Thymus (tissue), 11 donors: Measurements from ENCODE around the gene MPRIP. TPM values are rescaled to one million over a fixed set of nuclear protein-coding genes. Genes with fewer than 3 reads are reported as not detected.
"Not testable (repeated sequence)": the region's sequence is repeated elsewhere in the genome, so short reads cannot be mapped to it uniquely, and the experiment has no call there.

Source experiments
- DNase-seq, 9 donors: peaks; one replicate each; pipeline ENCODE4 v3.0.0-alpha.2; 2013; ENCODE audit warnings: low spot score in 9 of 9, low read depth in 6 of 9, missing footprints in 1 of 9
- H3K27ac ChIP-seq, 2 donors: one replicate each; pipeline ENCODE4 v1.5.1; 2013; ENCODE audit warnings: control low read depth in 1 of 2, low read depth in 1 of 2, low read length in 1 of 2, mild to moderate bottlenecking in 1 of 2, moderate library complexity in 1 of 2
- H3K27me3 ChIP-seq, 2 donors: one replicate each; pipeline ENCODE4 v1.5.1; 2013; ENCODE audit warnings: low read length in 1 of 2; ENCODE audit not compliant: control insufficient read depth in 2 of 2, insufficient read depth in 1 of 2
- H3K36me3 ChIP-seq, 2 donors: one replicate each; pipeline ENCODE4 v1.5.1; 2013; ENCODE audit warnings: low read length in 1 of 2, mild to moderate bottlenecking in 1 of 2, moderate library complexity in 1 of 2; ENCODE audit not compliant: control insufficient read depth in 2 of 2, insufficient read depth in 2 of 2
- H3K4me1 ChIP-seq, 2 donors: one replicate each; pipeline ENCODE4 v1.5.1; 2013; ENCODE audit warnings: low read length in 2 of 2; ENCODE audit not compliant: control insufficient read depth in 2 of 2, insufficient read depth in 2 of 2
- H3K4me3 ChIP-seq, 2 donors: one replicate each; pipeline ENCODE4 v1.5.1; 2013; ENCODE audit warnings: low read length in 2 of 2, control low read depth in 1 of 2, mild to moderate bottlenecking in 1 of 2
- H3K9me3 ChIP-seq, 2 donors: one replicate each; pipeline ENCODE4 v1.5.1; 2013; ENCODE audit warnings: low read length in 1 of 2, mild to moderate bottlenecking in 1 of 2; ENCODE audit not compliant: control insufficient read depth in 2 of 2, insufficient read depth in 1 of 2
- WGBS: extraction: QIAGEN DNeasy Blood & Tissue Kit; methylation state at CpG from one replicate; pipeline ENCODE4 v1.1.7; 2013; 5-methylcytosine and 5-hydroxymethylcytosine counted together
- polyA plus RNA-seq: library from polyadenylated mRNA; stranded (reverse); fragments of 200-250 nt; gene quantifications from one replicate; pipeline ENCODE4 v1.2.3, GENCODE V29; 2013
- total RNA-seq: library from RNA; stranded (reverse); fragments of 120-200 nt; gene quantifications from one replicate; pipeline ENCODE4 v1.2.4, GENCODE V29; 2013
- donor health status: healthy.

The MPRIP gene
- total and polyA plus RNA-seq, 2 donors: 99.8 to 137 TPM

DNA sequence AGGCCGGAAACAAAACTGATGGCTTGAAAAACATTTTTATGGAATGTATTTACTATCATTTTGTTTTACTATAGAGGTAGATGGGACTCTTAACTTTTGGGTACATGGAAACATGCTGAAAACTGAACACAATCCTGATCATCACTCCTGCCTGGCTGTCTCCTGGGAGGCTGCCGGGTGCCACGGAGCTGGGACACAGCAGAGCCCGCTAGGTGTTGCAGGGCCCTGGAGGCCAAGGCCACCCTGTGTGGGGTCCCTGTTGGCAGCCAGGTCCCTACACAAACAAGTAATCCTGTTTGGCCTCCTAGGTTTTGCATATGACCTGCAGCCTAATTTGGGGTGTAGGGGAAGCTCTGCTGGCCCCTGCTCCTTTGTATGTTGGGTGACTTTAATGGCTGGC lies 146.3 kb downstream of the MPRIP start:
- 98% methylated on average over 4 of the region's 4 CpGs for WGBS
- Histone ChIP-seq H3K4me1 (peaks cover 8 to 18% of the 10 kb centered on the region in 2 donors), H3K36me3 (peaks cover 19 to 33% of the 10 kb centered on the region in 2 donors), H3K27me3 (no peaks in the 10 kb centered on the region), H3K27ac (no peak overlapping the region), H3K4me3 (no peak overlapping the region), H3K9me3 (no peaks in the 10 kb centered on the region)
- no peak for DNase-seq

DNA sequence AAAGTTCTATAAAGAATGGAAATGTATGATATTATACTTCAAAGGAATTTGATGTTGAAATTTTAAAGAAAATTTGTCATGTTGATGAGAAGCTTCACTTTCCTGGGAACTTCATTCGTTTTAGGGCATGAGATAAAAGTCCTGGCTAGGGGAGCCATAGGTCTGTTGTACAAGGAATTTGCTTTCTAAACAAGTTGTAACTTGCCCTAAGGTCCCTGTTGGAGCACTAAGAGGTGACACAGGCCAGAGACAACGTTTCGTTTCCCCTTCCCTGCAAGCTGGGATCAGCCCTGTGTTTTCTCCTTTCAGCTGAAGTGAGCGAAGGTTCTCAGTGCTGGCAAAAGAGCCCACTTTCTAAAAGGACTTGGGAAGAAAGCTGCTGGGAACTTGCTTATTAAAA lies 147.3 kb downstream of the MPRIP start:
- Histone ChIP-seq H3K4me1 (peaks cover 3 to 11% of the 10 kb centered on the region in 2 donors), H3K4me3 (no peak overlapping the region), H3K27ac (no peak overlapping the region), H3K36me3 (peaks cover 10 to 23% of the 10 kb centered on the region in 2 donors), H3K27me3 (no peaks in the 10 kb centered on the region), H3K9me3 (no peaks in the 10 kb centered on the region)
- WGBS: 64% methylated on average over 4 of the region's 4 CpGs
- no peak for DNase-seq

DNA sequence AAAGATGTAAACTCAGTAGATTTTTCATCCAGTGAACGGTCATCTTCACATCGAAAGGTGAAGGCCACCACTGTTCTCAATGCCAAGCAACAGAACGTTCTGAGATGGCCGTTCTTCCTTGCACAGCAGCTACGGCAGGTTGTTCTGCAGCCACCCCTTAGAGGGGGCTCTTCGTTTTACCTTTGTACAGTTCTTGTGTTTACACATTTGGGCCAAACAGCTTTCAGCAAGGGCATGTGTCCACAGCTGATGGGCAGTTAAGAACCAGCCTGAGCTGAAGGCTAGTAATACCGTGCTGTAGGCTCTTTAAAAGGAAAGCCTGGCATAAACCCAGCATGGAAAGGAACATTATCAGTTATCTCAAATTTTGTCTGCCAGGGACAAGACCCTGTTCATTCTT lies 147.9 kb downstream of the MPRIP start:
- DNase-seq: no peak
- peak overlapping the region in 1 of 2 donors; percentile 25 for H3K27ac ChIP-seq
- peaks cover 8 to 21% of the 10 kb centered on the region in 2 donors for H3K36me3 ChIP-seq
- H3K27me3 ChIP-seq: no peaks in the 10 kb centered on the region
- no peak overlapping the region for H3K4me3 ChIP-seq
- H3K4me1 ChIP-seq: peaks cover 0 to 8% of the 10 kb centered on the region in 2 donors
- WGBS: 94% methylated on average over 7 of the region's 7 CpGs
- no peaks in the 10 kb centered on the region for H3K9me3 ChIP-seq

DNA sequence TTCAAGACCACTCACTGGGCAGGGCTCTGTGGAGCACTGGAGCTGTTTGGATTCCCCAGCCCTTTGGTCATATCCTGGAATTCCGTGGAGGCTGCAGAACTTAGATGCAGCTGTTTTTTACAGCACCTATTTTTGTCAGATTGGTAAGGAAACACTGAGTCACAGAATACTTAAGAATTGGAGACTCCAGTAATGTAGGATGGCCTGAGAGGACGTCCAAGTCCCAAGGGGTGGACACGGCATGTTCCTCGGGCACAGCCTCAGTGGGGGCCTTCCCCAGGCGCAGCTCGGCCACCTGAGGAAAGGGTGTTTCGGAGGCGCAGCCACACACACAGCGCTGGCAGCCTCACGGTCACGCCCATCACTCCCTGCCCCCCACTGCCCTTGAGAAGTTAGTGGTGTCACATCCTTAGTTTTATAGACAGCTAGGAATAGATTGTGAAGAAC lies 149.1 kb downstream of the MPRIP start:
- H3K36me3 ChIP-seq: peaks cover 8 to 18% of the 10 kb centered on the region in 2 donors
- H3K4me3 ChIP-seq: no peak overlapping the region
- WGBS: 95% methylated on average over 11 of the region's 11 CpGs
- H3K27ac ChIP-seq: peak overlapping the region in 1 of 2 donors; percentile 26
- peaks cover 0 to 8% of the 10 kb centered on the region in 2 donors for H3K4me1 ChIP-seq
- no peaks in the 10 kb centered on the region for H3K27me3 ChIP-seq
- no peaks in the 10 kb centered on the region for H3K9me3 ChIP-seq
- no peak for DNase-seq

DNA sequence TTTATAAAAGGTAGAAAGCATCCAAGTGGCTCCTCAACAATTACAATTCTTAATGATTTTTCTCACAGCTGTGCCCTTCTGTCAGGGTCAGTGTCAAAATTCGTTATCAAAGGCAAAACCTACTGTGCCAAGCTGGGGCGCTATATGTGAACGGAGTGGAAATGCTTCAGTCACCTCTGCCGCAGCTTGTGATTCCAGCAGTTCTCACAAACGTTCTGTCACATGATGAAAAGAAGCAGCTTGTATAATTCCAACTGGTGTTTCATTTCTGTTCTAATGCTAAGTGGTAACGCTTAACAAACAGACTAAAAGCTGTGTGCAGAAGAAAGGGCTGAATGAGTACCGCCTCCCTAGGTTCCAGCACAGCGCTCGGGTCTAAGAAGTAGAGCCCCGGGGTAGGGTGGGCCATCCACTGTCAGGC lies 149.7 kb downstream of the MPRIP start:
- Histone ChIP-seq H3K27me3 (no peaks in the 10 kb centered on the region), H3K27ac (no peak overlapping the region), H3K4me1 (peaks cover 0 to 4% of the 10 kb centered on the region in 2 donors), H3K4me3 (no peak overlapping the region), H3K9me3 (no peaks in the 10 kb centered on the region), H3K36me3 (peaks cover 8 to 18% of the 10 kb centered on the region in 2 donors)
- WGBS: 91% methylated on average over 10 of the region's 10 CpGs
- DNase-seq: no peak

DNA sequence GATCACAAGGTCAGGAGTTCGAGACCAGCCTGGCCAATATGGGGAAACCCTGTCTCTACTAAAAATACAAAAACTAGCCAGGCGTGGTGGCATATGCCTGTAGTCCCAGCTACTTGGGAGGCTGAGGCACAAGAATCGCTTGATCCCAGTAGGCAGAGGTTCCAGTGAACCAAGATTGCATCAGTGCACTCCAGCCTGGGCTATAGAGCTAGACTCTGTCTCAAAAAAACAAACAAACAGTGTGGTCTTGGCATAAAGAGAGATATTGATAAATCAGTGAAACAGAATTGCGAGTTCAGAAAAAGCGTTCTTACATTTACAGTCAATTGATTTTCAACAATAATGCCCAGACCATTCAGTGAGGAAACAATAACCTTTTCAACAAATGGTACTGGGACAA lies 153.2 kb downstream of the MPRIP start:
- WGBS: 99% methylated on average over 5 of the region's 5 CpGs
- H3K36me3 ChIP-seq, H3K27ac ChIP-seq, H3K27me3 ChIP-seq, DNase-seq, H3K4me1 ChIP-seq, H3K9me3 ChIP-seq, H3K4me3 ChIP-seq: not testable (repeated sequence)

DNA sequence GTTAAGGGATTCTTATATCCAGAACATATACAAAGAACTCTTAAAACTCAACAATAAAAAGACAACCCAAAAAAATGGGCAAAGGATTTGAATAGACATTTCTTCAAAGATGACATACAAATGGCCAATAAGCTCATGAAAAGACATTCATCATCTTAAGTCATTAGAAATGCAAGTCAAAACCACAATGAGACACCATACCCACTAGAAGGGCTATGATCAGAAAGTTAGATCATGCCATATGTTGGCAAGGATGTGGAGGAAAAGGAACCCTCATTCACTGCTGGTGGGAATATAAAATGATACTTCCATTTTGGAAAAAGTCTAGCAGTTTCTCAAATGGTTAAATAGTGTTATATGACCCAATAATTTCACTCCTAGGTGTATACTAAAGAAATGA lies 154.5 kb downstream of the MPRIP start:
- Histone ChIP-seq H3K4me3 (no peak overlapping the region), H3K36me3 (no peaks in the 10 kb centered on the region), H3K27ac (no peak overlapping the region), H3K27me3 (no peaks in the 10 kb centered on the region), H3K9me3 (no peaks in the 10 kb centered on the region), H3K4me1 (no peaks in the 10 kb centered on the region)
- DNase-seq: no peak

DNA sequence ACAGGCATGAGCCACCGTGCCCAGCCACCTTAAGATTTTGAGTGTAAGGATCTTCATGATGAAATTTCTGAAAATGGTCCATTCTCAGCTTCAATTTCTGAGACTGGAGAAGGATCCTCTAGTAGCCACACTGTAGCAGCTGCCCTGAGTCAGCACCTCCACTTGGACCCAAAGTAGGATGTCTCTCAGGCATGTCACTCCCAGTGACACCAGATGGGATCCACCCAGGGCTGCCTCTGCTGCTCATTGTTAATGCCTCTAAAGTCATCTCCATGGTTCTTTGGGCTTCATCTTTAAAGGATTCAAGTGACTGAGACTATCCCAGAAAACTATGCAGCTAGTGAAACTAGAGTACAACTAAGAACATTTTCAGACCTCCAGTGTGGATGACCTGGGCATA lies 156.0 kb downstream of the MPRIP start:
- Histone ChIP-seq H3K4me1 (no peaks in the 10 kb centered on the region), H3K36me3 (no peaks in the 10 kb centered on the region), H3K9me3 (no peaks in the 10 kb centered on the region), H3K27ac (no peak overlapping the region), H3K27me3 (no peaks in the 10 kb centered on the region), H3K4me3 (no peak overlapping the region)
- no peak for DNase-seq
- 98% methylated on average over 1 of the region's 1 CpG for WGBS

DNA sequence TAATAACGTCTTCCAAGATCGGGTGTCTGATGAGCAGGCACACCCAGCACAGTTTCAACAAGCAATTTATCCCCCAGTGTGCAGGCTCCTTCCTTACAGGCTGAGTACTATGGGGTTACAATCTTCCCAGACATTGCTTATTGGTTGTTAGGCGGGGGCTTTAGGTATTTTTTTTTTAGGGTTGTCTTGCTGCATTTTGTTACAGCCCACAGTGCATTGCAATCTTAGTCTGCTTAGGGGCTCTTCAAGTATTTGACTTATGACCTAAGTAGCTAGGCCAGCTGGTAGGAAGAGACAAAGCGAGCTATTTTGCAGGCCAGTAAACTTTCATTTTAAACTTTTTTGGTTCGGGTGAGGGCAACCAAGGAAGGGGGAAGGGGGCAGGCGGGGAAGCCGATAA lies 158.1 kb downstream of the MPRIP start:
- WGBS: 94% methylated on average over 7 of the region's 7 CpGs
- H3K27ac ChIP-seq: peak overlapping the region in 1 of 2 donors; percentile 5
- no peaks in the 10 kb centered on the region for H3K36me3 ChIP-seq
- no peak for DNase-seq
- H3K27me3 ChIP-seq: peaks cover 0 to 12% of the 10 kb centered on the region in 2 donors
- H3K4me3 ChIP-seq: no peak overlapping the region
- no peaks in the 10 kb centered on the region for H3K9me3 ChIP-seq
- H3K4me1 ChIP-seq: peaks cover 5 to 8% of the 10 kb centered on the region in 2 donors

DNA sequence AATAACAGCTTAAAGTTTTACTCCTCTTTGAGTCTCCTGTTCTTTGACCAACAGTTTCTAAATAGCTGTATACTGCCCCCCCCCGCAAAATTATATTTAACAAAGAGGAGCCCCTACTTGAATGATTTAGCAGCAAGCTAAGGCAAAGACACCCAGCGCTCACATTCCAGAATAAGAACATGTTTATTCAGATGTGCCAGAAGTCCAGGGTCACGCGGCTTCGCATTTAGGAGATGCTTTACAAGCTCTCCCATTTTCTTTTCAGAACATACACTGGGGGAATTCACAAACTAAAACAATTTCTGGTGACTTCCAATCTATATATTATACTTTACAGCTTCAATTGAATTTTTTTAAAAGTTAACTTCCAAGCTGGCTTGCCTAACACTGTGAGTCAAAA lies 158.6 kb downstream of the MPRIP start:
- no peak overlapping the region for H3K4me3 ChIP-seq
- H3K4me1 ChIP-seq: peaks cover 10 to 13% of the 10 kb centered on the region in 2 donors
- no peak for DNase-seq
- WGBS: 93% methylated on average over 5 of the region's 5 CpGs
- H3K9me3 ChIP-seq: no peaks in the 10 kb centered on the region
- peaks cover 0 to 17% of the 10 kb centered on the region in 2 donors for H3K27me3 ChIP-seq
- no peak overlapping the region for H3K27ac ChIP-seq
- no peaks in the 10 kb centered on the region for H3K36me3 ChIP-seq
